Mesenchymal stem cell (in vitro differentiated cells and primary cell): Measurements from ENCODE around the gene LRRTM4.

ENCODE experiments used
- DNase-seq: peaks from one replicate; pipeline ENCODE4 v3.0.0-alpha.2; 2013
- H2AFZ ChIP-seq: one replicate; pipeline ENCODE4 v1.6.1; 2013; ENCODE audit warnings: low read depth, mild to moderate bottlenecking, control low read depth, inconsistent platforms, low read length, moderate library complexity
- H2AK5ac ChIP-seq: 2 replicates; pipeline ENCODE4 v1.6.1; 2013; ENCODE audit warnings: low read length, moderate library complexity, mild to moderate bottlenecking, inconsistent platforms; ENCODE audit not compliant: severe bottlenecking
- H2BK120ac ChIP-seq: one replicate; pipeline ENCODE4 v1.6.1; 2013; ENCODE audit warnings: low read depth, mild to moderate bottlenecking, inconsistent platforms, low read length, moderate library complexity
- H2BK12ac ChIP-seq, 2 experiments: one replicate each; pipeline ENCODE4 v1.6.1; 2013; ENCODE audit warnings: inconsistent platforms in 2 of 2, low read length in 2 of 2, mild to moderate bottlenecking in 2 of 2, moderate library complexity in 2 of 2, control low read depth in 1 of 2
- H2BK15ac ChIP-seq: one replicate; pipeline ENCODE4 v1.6.1; 2013; ENCODE audit warnings: mild to moderate bottlenecking, low read depth, inconsistent platforms; ENCODE audit not compliant: poor library complexity, severe bottlenecking
- H2BK5ac ChIP-seq: 2 replicates; pipeline ENCODE4 v1.6.1; 2013; ENCODE audit warnings: low read depth, mild to moderate bottlenecking, low read length, control low read depth, inconsistent platforms; ENCODE audit not compliant: poor library complexity, severe bottlenecking
- H3K14ac ChIP-seq, 2 experiments: one replicate each; pipeline ENCODE4 v1.6.1; 2013; ENCODE audit warnings: inconsistent platforms in 2 of 2, low read length in 2 of 2, control low read depth in 1 of 2, mild to moderate bottlenecking in 1 of 2, moderate library complexity in 1 of 2
- H3K18ac ChIP-seq, 2 experiments: one replicate each; pipeline ENCODE4 v1.6.1; 2013; ENCODE audit warnings: inconsistent platforms in 2 of 2, low read length in 2 of 2, control low read depth in 1 of 2, low read depth in 1 of 2, mild to moderate bottlenecking in 1 of 2
- H3K23ac ChIP-seq, 2 experiments: one replicate each; pipeline ENCODE4 v1.6.1; 2013; ENCODE audit warnings: inconsistent platforms in 2 of 2, low read length in 2 of 2, mild to moderate bottlenecking in 2 of 2, moderate library complexity in 2 of 2, control low read depth in 1 of 2
- H3K27ac ChIP-seq: 2 replicates; pipeline ENCODE4 v1.5.1; 2013; ENCODE audit warnings: mild to moderate bottlenecking, moderate library complexity, low read length, control low read depth, inconsistent platforms; ENCODE audit not compliant: poor library complexity, severe bottlenecking
- H3K27me3 ChIP-seq, 2 experiments: 2 replicates each; pipeline versions ENCODE4 v1.6.1 to v1.7.0; 2013; ENCODE audit warnings: low read length in 2 of 2, mild to moderate bottlenecking in 2 of 2, moderate library complexity in 2 of 2, control low read depth in 1 of 2, inconsistent platforms in 1 of 2; ENCODE audit not compliant: control insufficient read depth in 1 of 2, insufficient read depth in 1 of 2
- H3K36me3 ChIP-seq, 2 experiments: 2 replicates each; pipeline versions ENCODE4 v1.6.1 to v1.7.0; 2013; ENCODE audit warnings: low read length in 2 of 2, control low read depth in 1 of 2, inconsistent platforms in 1 of 2, low read depth in 1 of 2, mild to moderate bottlenecking in 1 of 2; ENCODE audit not compliant: insufficient read depth in 2 of 2, control insufficient read depth in 1 of 2
- H3K4ac ChIP-seq, 2 experiments: one replicate each; pipeline ENCODE4 v1.6.1; 2013; ENCODE audit warnings: inconsistent platforms in 2 of 2, low read length in 2 of 2, mild to moderate bottlenecking in 2 of 2, moderate library complexity in 2 of 2, control low read depth in 1 of 2, low read depth in 1 of 2
- H3K4me1 ChIP-seq: 2 replicates; pipeline ENCODE4 v1.6.1; 2013; ENCODE audit warnings: low read depth, low read length, control low read depth; ENCODE audit not compliant: control insufficient read depth, insufficient read depth
- H3K4me2 ChIP-seq: 2 replicates; pipeline ENCODE4 v1.6.1; 2013; ENCODE audit warnings: low read length, mild to moderate bottlenecking, inconsistent platforms; ENCODE audit not compliant: poor library complexity, severe bottlenecking
- H3K4me3 ChIP-seq, 2 experiments: 2 replicates each; pipeline versions ENCODE4 v1.5.1 to v1.7.0; 2013; ENCODE audit warnings: low read length in 2 of 2, mild to moderate bottlenecking in 2 of 2, control low read depth in 1 of 2, low read depth in 1 of 2; ENCODE audit not compliant: insufficient read depth in 1 of 2
- H3K79me1 ChIP-seq: replicated peaks from 2 replicates; pipeline ENCODE4 v1.6.1; 2013; ENCODE audit warnings: mild to moderate bottlenecking, control low read depth, low read length, inconsistent platforms; ENCODE audit not compliant: poor library complexity, severe bottlenecking
- H3K9ac ChIP-seq: 2 replicates; pipeline ENCODE4 v1.7.0; 2013; ENCODE audit warnings: mild to moderate bottlenecking, low read length, moderate library complexity
- H3K9me3 ChIP-seq: 2 replicates; pipeline ENCODE4 v1.7.0; 2013; ENCODE audit warnings: mild to moderate bottlenecking, low read length; ENCODE audit not compliant: control insufficient read depth
- H4K8ac ChIP-seq: one replicate; pipeline ENCODE4 v1.6.1; 2013; ENCODE audit warnings: inconsistent platforms, mild to moderate bottlenecking, low read length, moderate library complexity
- H4K91ac ChIP-seq: one replicate; pipeline ENCODE4 v1.6.1; 2013; ENCODE audit warnings: mild to moderate bottlenecking, low read length, inconsistent platforms
- WGBS: methylation state at CpG from one replicate; pipeline ENCODE4 v1.1.7; 2013; ENCODE audit warnings: mixed read lengths; 5-methylcytosine and 5-hydroxymethylcytosine counted together

LRRTM4 gene

GRCh38 chr2:77518311-77518710 is 3.9 kb downstream of the LRRTM4 start:
- Histone ChIP-seq H2BK12ac (no peak overlapping the region), H3K23ac (no peak overlapping the region), H2AK5ac (no peak overlapping the region), H3K4ac (no peak overlapping the region), H2BK15ac (no peak overlapping the region), H3K79me1 (no peaks in the 10 kb centered on the region), H3K27me3 (no peaks in the 10 kb centered on the region), H3K27ac (no peak overlapping the region), H2AFZ (no peak overlapping the region), H3K14ac (no peak overlapping the region), H3K4me2 (no peak overlapping the region), H3K4me1 (no peaks in the 10 kb centered on the region), H4K91ac (no peak overlapping the region), H2BK120ac (no peak overlapping the region), H3K9me3 (no peaks in the 10 kb centered on the region), H3K36me3 (no peaks in the 10 kb centered on the region), H3K18ac (no peak overlapping the region), H2BK5ac (no peak overlapping the region), H3K4me3 (no peak overlapping the region), H3K9ac (no peak overlapping the region), H4K8ac (no peak overlapping the region)
- 94% methylated on average over 7 of the region's 7 CpGs for WGBS
- DNase-seq, result no peak

- H3K9me3 ChIP-seq, result no peaks in the 10 kb centered on the region
- no peak overlapping the region for H4K8ac ChIP-seq
- no peaks in the 10 kb centered on the region for H3K79me1 ChIP-seq
- H3K27ac ChIP-seq, result peak overlapping the region; percentile 59
- no peak overlapping the region for H3K14ac ChIP-seq
- H2BK15ac ChIP-seq, result no peak overlapping the region
- no peak overlapping the region for H2AK5ac ChIP-seq
- no peak overlapping the region for H3K4me2 ChIP-seq
- no peaks in the 10 kb centered on the region for H3K36me3 ChIP-seq
- 43% methylated on average over 4 of the region's 4 CpGs for WGBS
- no peaks in the 10 kb centered on the region for H3K27me3 ChIP-seq
- no peak overlapping the region for H3K4ac ChIP-seq
- peak; percentile 80 for DNase-seq
- no peak overlapping the region for H3K23ac ChIP-seq
- peaks cover 2% of the 10 kb centered on the region for H3K4me1 ChIP-seq
- no peak overlapping the region for H2AFZ ChIP-seq
- no peak overlapping the region for H3K18ac ChIP-seq
- H4K91ac ChIP-seq, result no peak overlapping the region
- H2BK120ac ChIP-seq, result no peak overlapping the region
- H3K9ac ChIP-seq, result no peak overlapping the region
- no peak overlapping the region for H2BK5ac ChIP-seq
- no peak overlapping the region for H3K4me3 ChIP-seq
- H2BK12ac ChIP-seq, result no peak overlapping the region
Measured at GRCh38 chr2:77513191-77513590, 9.0 kb downstream of the LRRTM4 start.

DNA sequence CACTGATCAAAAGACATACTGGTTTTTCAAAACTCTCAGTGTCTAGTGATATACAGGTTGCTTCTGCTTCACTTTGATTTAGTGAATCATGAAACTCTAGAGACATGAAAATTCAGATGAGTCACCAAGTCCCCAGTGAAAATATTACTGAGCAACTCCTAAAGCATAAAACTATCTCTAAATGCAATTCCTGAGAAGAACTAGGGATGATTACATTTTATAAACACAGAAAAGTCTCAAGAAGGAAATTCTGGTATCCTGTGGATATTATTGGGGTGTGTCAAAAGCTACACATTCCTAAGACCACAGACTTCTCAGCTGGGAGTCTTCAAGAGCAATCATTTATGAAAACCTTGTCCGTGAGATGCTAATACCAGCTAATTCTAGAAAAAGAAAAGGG is 9.7 kb downstream of the LRRTM4 start:
- Histone ChIP-seq H3K27ac (no peak overlapping the region), H3K4me1 (peaks cover 2% of the 10 kb centered on the region), H3K4ac (no peak overlapping the region), H2BK5ac (no peak overlapping the region), H2AK5ac (no peak overlapping the region), H3K9ac (no peak overlapping the region), H2BK120ac (no peak overlapping the region), H2AFZ (no peak overlapping the region), H3K23ac (no peak overlapping the region), H3K14ac (no peak overlapping the region), H3K79me1 (no peaks in the 10 kb centered on the region), H2BK12ac (no peak overlapping the region), H3K4me3 (no peak overlapping the region), H3K4me2 (no peak overlapping the region), H2BK15ac (no peak overlapping the region), H4K91ac (no peak overlapping the region), H4K8ac (no peak overlapping the region), H3K18ac (no peak overlapping the region), H3K27me3 (no peaks in the 10 kb centered on the region), H3K9me3 (no peaks in the 10 kb centered on the region), H3K36me3 (no peaks in the 10 kb centered on the region)
- peak; percentile 59 for DNase-seq
- 0% methylated on average over 1 of the region's 1 CpG for WGBS

DNA sequence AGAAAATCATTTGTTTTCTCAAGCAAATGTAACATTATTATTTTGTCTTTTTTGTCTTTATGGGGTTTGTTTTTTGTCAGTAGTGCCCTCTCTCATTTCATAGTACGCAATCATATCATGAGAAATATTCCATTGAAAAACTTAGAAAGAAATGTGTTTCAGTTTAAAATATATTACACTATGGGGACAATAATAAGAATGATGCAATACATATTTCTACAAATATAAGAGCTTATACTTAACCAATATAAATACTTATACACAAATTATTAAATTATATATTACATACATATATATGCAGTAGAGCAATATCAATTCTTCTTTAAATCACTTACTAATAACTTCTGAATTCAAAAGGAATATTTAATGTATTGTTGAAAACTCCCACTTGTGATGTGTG is 13.7 kb downstream of the LRRTM4 start:
- WGBS, result no CpG with 5 or more reads among the region's 1 CpG

More for the DNA sequence above, 13.7 kb downstream of the LRRTM4 start:
- H3K4ac ChIP-seq, result no peak overlapping the region
- H3K14ac ChIP-seq, result no peak overlapping the region
- peaks cover 2% of the 10 kb centered on the region for H3K4me1 ChIP-seq
- no peak overlapping the region for H3K18ac ChIP-seq
- H2AFZ ChIP-seq, result no peak overlapping the region
- H3K9me3 ChIP-seq, result no peaks in the 10 kb centered on the region
- no peak overlapping the region for H3K4me2 ChIP-seq
- H3K27me3 ChIP-seq, result no peaks in the 10 kb centered on the region
- H3K79me1 ChIP-seq, result no peaks in the 10 kb centered on the region
- no peak overlapping the region for H3K4me3 ChIP-seq
- H3K27ac ChIP-seq, result no peak overlapping the region
- no peak overlapping the region for H2BK15ac ChIP-seq
- no peak overlapping the region for H2AK5ac ChIP-seq
- H3K23ac ChIP-seq, result no peak overlapping the region
- H4K8ac ChIP-seq, result no peak overlapping the region
- H2BK120ac ChIP-seq, result no peak overlapping the region
- H3K36me3 ChIP-seq, result no peaks in the 10 kb centered on the region
- no peak overlapping the region for H2BK12ac ChIP-seq
- no peak for DNase-seq
- H2BK5ac ChIP-seq, result no peak overlapping the region
- H4K91ac ChIP-seq, result no peak overlapping the region
- H3K9ac ChIP-seq, result no peak overlapping the region
